Suprapubic skin (tissue), 4 donors: ENCODE measurements around the gene LMNTD1. TPM values are rescaled to one million over a fixed set of nuclear protein-coding genes. Genes with fewer than 3 reads are reported as not detected.

Experiments
- DNase-seq, 2 donors: peaks; one replicate each; pipeline ENCODE4 v3.0.0-alpha.2; 2019; ENCODE audit warnings: low spot score in 2 of 2
- H3K27ac ChIP-seq: fragments of 200-600 bp; sonication (generic); one replicate; pipeline ENCODE4 v1.5.1; 2019
- H3K27me3 ChIP-seq: fragments of 200-600 bp; sonication (generic); one replicate; pipeline ENCODE4 v1.5.1; 2019
- H3K36me3 ChIP-seq: fragments of 200-600 bp; sonication (generic); one replicate; pipeline ENCODE4 v1.5.1; 2019
- H3K4me1 ChIP-seq: fragments of 200-600 bp; sonication (generic); one replicate; pipeline ENCODE4 v1.5.1; 2019
- H3K4me3 ChIP-seq: fragments of 200-600 bp; sonication (generic); one replicate; pipeline ENCODE4 v1.5.1; 2019; ENCODE audit warnings: mild to moderate bottlenecking
- H3K9me3 ChIP-seq: fragments of 200-600 bp; sonication (generic); one replicate; pipeline ENCODE4 v1.5.1; 2019
- CTCF ChIP-seq, 2 donors: fragments of 200-600 bp in 1 of 2; fragments of 450-650 bp in 1 of 2; sonication (generic) in 1 of 2; IDR thresholded peaks; one replicate each; pipeline ENCODE4 v1.5.1; 2016 to 2019; ENCODE audit warnings: antibody characterized with exemption in 2 of 2, mild to moderate bottlenecking in 1 of 2, moderate library complexity in 1 of 2
- EP300 ChIP-seq: sonication (generic); formaldehyde crosslinking; IDR thresholded peaks from one replicate; pipeline ENCODE4 v1.6.1; 2017; ENCODE audit warnings: antibody characterized with exemption
- POLR2A ChIP-seq, 2 donors: fragments of 450-650 bp; IDR thresholded peaks; one replicate each; pipeline ENCODE4 v1.6.1; 2017; ENCODE audit warnings: antibody characterized with exemption in 2 of 2, mild to moderate bottlenecking in 2 of 2, moderate library complexity in 2 of 2
- POLR2AphosphoS5 ChIP-seq, 3 donors: sonication (generic); formaldehyde crosslinking; IDR thresholded peaks; one replicate each; pipeline ENCODE4 v1.6.1; 2017; ENCODE audit warnings: antibody characterized with exemption in 3 of 3
- WGBS: methylation state at CpG from one replicate; pipeline ENCODE4 v1.1.5; 2018; 5-methylcytosine and 5-hydroxymethylcytosine counted together
- total RNA-seq, 4 donors: library from RNA; depleted of rRNA; stranded (reverse); fragments of >200 nt; gene quantifications; one replicate each; pipeline ENCODE4 v1.1.0, GENCODE V29; 2016

Gene LMNTD1
- total RNA-seq, 4 donors from 2014 or later = 2.7 TPM; not detected in 3

- no peaks in the 10 kb centered on the region for H3K4me1 ChIP-seq
- no peak for TF ChIP-seq POLR2A (IDR thresholded peaks at IDR 0.05)
- no peak for TF ChIP-seq POLR2AphosphoS5 (IDR thresholded peaks at IDR 0.05)
- no peak for TF ChIP-seq CTCF (IDR thresholded peaks at IDR 0.05)
- TF ChIP-seq EP300 = no peak
- no peak overlapping the region for H3K4me3 ChIP-seq
- 49% methylated on average over 2 of the region's 2 CpGs for WGBS
- no peak overlapping the region for H3K27ac ChIP-seq
- no peaks in the 10 kb centered on the region for H3K27me3 ChIP-seq
- H3K9me3 ChIP-seq = no peaks in the 10 kb centered on the region
- no peak for DNase-seq
- no peaks in the 10 kb centered on the region for H3K36me3 ChIP-seq
Observed at GRCh38 chr12:25531502-25532052, 21.5 kb downstream of the LMNTD1 start.

GRCh38 chr12:25529738-25530137 is 23.3 kb downstream of the LMNTD1 start:
- Histone ChIP-seq H3K36me3 (no peaks in the 10 kb centered on the region), H3K9me3 (no peaks in the 10 kb centered on the region), H3K4me1 (no peaks in the 10 kb centered on the region), H3K27ac (no peak overlapping the region), H3K4me3 (no peak overlapping the region), H3K27me3 (no peaks in the 10 kb centered on the region)
- DNase-seq = no peak
- TF ChIP-seq CTCF (IDR thresholded peaks at IDR 0.05) (no peak), POLR2A (IDR thresholded peaks at IDR 0.05) (no peak), POLR2AphosphoS5 (IDR thresholded peaks at IDR 0.05) (no peak), EP300 (no peak)

- H3K27ac ChIP-seq = no peak overlapping the region
- DNase-seq = no peak
- no peaks in the 10 kb centered on the region for H3K4me1 ChIP-seq
- 71% methylated on average over 3 of the region's 3 CpGs for WGBS
- no peaks in the 10 kb centered on the region for H3K27me3 ChIP-seq
- no peak overlapping the region for H3K4me3 ChIP-seq
- no peaks in the 10 kb centered on the region for H3K9me3 ChIP-seq
- no peak for TF ChIP-seq POLR2AphosphoS5 (IDR thresholded peaks at IDR 0.05)
- no peak for TF ChIP-seq EP300
- no peak for TF ChIP-seq POLR2A (IDR thresholded peaks at IDR 0.05)
- TF ChIP-seq CTCF (IDR thresholded peaks at IDR 0.05) = no peak
- no peaks in the 10 kb centered on the region for H3K36me3 ChIP-seq
Observed at GRCh38 chr12:25526778-25527177, 26.3 kb downstream of the LMNTD1 start.

GRCh38 chr12:25524366-25524765 is 28.7 kb downstream of the LMNTD1 start:
- H3K36me3 ChIP-seq = no peaks in the 10 kb centered on the region
- H3K27me3 ChIP-seq = no peaks in the 10 kb centered on the region
- no peaks in the 10 kb centered on the region for H3K4me1 ChIP-seq
- no peak overlapping the region for H3K27ac ChIP-seq
- TF ChIP-seq CTCF (IDR thresholded peaks at IDR 0.05) (no peak), EP300 (no peak), POLR2AphosphoS5 (IDR thresholded peaks at IDR 0.05) (no peak), POLR2A (IDR thresholded peaks at IDR 0.05) (no peak)
- no peak overlapping the region for H3K4me3 ChIP-seq
- no peak for DNase-seq
- no peaks in the 10 kb centered on the region for H3K9me3 ChIP-seq

GRCh38 chr12:25521625-25522256 is 31.3 kb downstream of the LMNTD1 start:
- WGBS = 73% methylated on average over 5 of the region's 5 CpGs
- DNase-seq = no peak
- Histone ChIP-seq H3K27ac (no peak overlapping the region), H3K9me3 (no peaks in the 10 kb centered on the region), H3K4me1 (peaks cover 7% of the 10 kb centered on the region), H3K4me3 (no peak overlapping the region), H3K36me3 (no peaks in the 10 kb centered on the region), H3K27me3 (no peaks in the 10 kb centered on the region)
- TF ChIP-seq POLR2A (IDR thresholded peaks at IDR 0.05) = no peak
- no peak for TF ChIP-seq EP300
- TF ChIP-seq POLR2AphosphoS5 (IDR thresholded peaks at IDR 0.05) = no peak
- TF ChIP-seq CTCF (IDR thresholded peaks at IDR 0.05) = no peak
